NCI-H1105 (cell line): ENCODE data around the gene ZNF226.
A peak's percentile ranks its signal among the peaks of the same experiment; 100 is the strongest.
"Not testable (repeated sequence)": the region's sequence is repeated elsewhere in the genome, so short reads cannot be mapped to it uniquely, and the experiment has no call there.

Experiments used
- DNase-seq: peaks from one replicate; lab custom pipeline; 2025; lab: John Stamatoyannopoulos, UW

ZNF226 gene

GRCh38 chr19:44164673-44165512 lies at the start of gene ZNF226:
TSS of gene ZNF226 (plus strand) at chr19:44165100. CDS start at chr19:44170081, 4,981 bp downstream.
- peak; percentile 95 for DNase-seq

DNA sequence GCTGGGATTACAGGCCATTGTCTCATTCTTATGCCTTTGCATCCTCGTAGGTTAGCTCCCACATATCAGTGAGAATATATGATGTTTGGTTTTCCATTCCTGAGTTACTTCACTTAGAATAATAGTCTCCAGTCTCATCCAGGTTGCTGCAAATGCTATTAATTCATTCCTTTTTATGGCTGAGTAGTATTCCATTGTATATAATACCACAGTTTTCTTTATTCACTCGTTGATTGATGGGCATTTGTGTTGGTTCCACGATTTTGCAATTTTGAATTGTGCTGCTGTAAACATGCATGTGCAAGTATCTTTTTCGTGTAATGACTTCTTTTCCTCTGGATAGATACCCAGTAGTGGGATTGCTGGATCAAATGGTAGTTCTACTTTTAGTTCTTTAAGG lies 43.7 kb upstream of the ZNF226 start:
- DNase-seq, result not testable (repeated sequence)

- DNase-seq, result no peak
Observed at GRCh38 chr19:44131955-44132354, 32.9 kb upstream of the ZNF226 start.

GRCh38 chr19:44141191-44142058 lies 23.5 kb upstream of the ZNF226 start, which contains the start of gene ZNF234:
TSS of gene ZNF234 (plus strand) at chr19:44141554. CDS start at chr19:44144633, 3,079 bp downstream.
- no peak for DNase-seq

DNA sequence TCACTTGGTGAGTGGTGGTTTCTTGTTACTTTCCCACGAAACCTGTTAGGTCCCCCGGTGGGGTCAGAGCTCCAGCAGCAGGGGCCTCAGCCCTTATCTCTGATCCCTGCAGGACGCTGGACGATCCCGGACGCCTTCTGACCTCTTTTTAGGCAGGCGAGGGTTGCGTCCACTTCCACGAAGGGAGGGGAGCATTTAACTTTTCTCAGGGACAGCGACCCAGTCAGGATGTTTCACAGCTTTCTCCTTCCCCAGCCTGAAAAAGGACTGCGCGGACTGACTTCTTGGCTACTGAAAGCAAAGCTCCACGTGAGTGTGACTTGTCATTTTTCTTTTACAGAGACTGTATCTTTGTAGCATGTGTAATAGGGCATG lies 22.9 kb upstream of the ZNF226 start:
- DNase-seq, result no peak

- no peak for DNase-seq
Observed at GRCh38 chr19:44149776-44150175, 15.1 kb upstream of the ZNF226 start.

- DNase-seq, result no peak
Observed at GRCh38 chr19:44151491-44151890, 13.4 kb upstream of the ZNF226 start.

DNA sequence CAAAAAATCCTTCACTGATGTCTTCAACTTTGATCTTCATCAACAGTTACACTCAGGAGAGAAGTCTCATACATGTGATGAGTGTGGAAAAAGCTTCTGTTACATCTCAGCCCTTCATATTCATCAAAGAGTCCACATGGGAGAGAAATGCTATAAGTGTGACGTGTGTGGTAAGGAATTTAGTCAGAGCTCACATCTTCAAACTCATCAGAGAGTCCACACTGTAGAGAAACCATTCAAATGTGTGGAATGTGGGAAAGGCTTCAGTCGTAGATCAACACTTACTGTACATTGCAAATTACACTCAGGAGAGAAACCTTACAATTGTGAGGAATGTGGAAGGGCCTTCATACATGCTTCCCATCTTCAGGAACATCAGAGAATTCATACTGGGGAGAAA lies 8.4 kb upstream of the ZNF226 start:
- DNase-seq, result no peak

DNA sequence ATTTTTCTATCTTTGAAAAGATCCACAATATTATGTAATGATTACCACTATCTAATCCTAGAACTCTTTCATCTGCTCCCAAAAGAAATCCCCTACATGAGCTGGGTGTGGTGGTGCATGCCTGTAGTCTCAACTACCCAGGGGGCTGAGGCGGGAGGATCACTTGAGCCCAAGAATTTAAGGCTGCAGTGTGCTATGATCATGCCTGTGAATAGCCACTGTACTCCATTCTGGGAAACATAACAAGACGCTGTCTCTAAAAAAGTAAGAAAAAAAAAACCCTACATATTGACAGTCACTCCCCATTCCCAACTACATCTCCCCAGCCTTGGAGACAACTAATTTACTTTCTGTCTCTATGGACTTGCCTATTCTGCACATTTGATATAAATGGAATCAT lies 1.1 kb upstream of the ZNF226 start:
- DNase-seq, result no peak

GRCh38 chr19:44164327-44164672 lies 600 bp upstream of the ZNF226 start:
- no peak for DNase-seq

- not testable (repeated sequence) for DNase-seq
Observed at GRCh38 chr19:44170660-44171059, 5.8 kb downstream of the ZNF226 start.

DNA sequence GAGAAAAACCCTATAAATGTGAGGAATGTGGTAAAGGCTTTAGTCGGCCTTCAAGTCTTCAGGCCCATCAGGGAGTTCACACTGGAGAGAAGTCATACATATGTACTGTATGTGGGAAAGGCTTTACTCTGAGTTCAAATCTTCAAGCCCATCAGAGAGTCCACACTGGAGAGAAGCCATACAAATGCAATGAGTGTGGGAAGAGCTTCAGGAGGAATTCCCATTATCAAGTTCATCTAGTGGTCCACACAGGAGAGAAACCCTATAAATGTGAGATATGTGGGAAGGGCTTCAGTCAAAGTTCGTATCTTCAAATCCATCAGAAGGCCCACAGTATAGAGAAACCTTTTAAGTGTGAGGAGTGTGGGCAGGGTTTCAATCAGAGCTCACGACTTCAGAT lies 11.7 kb downstream of the ZNF226 start:
- DNase-seq, result no peak

DNA sequence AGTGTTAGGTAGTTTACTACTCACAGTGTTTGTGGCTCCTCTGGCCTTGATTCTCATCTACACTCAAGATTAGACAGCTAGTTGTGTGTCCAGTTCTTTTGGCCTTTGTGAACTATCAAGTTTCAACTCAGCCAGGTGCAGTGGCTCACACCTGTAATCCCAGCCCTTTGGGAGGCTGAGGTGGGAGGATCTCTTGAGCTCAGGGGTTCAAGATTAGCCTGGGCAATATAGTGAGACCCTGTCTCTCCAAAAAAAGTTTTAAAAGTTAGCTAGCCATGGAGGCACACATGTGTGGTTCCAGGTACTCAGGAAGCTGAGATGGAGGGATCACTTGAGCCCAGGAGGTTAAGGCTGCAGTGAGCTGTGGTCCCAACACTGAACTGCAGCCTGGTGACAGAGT lies 16.1 kb downstream of the ZNF226 start:
- DNase-seq, result no peak

GRCh38 chr19:44182145-44182544 lies 17.2 kb downstream of the ZNF226 start:
- no peak for DNase-seq

DNA sequence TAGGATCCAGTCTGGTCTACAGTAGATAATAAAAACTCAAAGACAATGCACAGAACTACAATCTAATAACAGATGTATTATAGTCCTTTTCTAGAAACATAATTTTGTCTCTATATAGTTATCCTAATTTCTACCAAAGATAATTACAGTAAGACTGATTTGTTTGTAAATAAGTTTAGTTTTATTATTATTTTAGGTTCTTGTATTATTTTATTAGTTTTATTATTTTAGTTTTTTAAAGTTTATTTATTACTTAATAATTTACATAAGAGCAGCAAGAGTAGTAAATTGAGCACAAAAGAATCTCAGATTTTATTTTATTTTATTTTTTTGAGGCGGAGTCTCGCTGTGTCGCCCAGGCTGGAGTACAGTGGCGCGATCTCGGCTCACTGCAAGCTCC lies 25.1 kb downstream of the ZNF226 start:
- no peak for DNase-seq

DNA sequence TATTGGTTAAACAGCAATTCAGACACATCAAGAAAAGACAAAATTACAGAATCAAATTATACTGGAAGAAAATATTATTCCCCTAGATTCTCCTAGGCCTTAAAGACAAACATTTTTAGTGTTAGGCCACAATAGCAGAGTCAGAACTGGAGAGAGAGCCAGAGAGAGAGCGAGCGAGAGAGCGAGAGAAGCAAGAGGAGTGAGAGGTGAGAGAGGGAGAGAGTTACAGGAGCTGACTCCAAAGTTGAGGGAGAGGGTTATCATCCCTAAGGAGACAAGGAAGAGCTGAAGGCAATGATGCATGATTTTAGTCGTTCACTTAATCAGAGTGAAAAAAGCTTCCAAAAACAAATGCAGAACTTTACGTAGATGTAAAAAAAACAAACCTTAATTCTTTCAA lies 27.2 kb downstream of the ZNF226 start:
- DNase-seq, result no peak

DNA sequence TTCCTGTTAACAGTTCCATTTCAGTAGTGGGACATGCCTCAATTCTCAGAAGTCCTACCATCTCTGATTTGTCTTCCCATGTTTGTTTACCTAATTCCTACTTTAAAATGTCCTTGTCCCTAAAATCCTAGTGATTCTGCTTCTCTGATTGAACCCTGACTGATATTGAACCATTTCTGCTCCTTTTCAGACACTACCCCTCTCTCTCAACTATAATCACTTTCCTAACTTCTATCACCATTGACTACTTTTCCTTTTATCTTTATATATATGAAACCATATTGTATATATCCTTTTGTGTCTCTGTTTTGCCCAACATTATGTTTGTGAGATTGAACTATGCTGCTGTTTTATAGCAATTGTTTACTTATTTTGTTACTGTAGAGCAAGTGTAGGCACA lies 31.9 kb downstream of the ZNF226 start:
- no peak for DNase-seq

- DNase-seq, result no peak
Observed at GRCh38 chr19:44202470-44202869, 37.6 kb downstream of the ZNF226 start.

GRCh38 chr19:44202974-44203373 lies 38.1 kb downstream of the ZNF226 start:
- DNase-seq, result no peak

DNA sequence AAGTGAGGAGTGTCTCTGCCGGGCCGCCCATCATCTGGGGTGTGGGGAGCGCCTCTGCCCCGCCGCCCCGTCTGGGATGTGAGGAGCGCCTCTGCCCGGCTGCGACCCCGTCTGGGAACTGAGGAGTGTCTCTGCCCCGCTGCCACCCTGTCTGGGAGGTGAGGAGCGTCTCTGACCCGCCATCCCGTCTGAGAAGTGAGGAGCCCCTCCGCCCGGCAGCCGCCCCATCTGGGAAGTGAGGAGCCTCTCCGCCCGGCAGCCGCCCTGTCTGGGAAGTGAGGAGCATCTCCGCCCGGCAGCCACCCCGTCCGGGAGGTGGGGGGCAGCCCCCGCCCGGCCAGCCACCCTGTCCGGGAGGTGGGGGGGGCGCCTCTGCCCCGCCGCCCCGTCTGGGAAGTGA lies 39.0 kb downstream of the ZNF226 start:
- not testable (repeated sequence) for DNase-seq

- DNase-seq, result no peak
Observed at GRCh38 chr19:44204772-44205171, 39.9 kb downstream of the ZNF226 start.

- peak; percentile 38 for DNase-seq
Observed at GRCh38 chr19:44207126-44207803, 42.4 kb downstream of the ZNF226 start.
